Neuronal stem cell (in vitro differentiated cells): ENCODE data around the gene CXADR.
"Not testable (repeated sequence)": the region's sequence is repeated elsewhere in the genome, so short reads cannot be mapped to it uniquely, and the experiment has no call there.

Experiments used
- DNase-seq: peaks from one replicate; pipeline ENCODE4 v3.0.0-alpha.2; 2013; ENCODE audit warnings: low spot score
- H2AFZ ChIP-seq: one replicate; pipeline ENCODE4 v1.6.1; 2013; ENCODE audit warnings: mild to moderate bottlenecking, low read length, inconsistent platforms
- H2AK5ac ChIP-seq: 2 replicates; pipeline ENCODE4 v1.6.1; 2013; ENCODE audit warnings: low read depth, mild to moderate bottlenecking, inconsistent platforms, low read length, moderate library complexity, mixed read lengths
- H2BK120ac ChIP-seq: 2 replicates; pipeline ENCODE4 v1.6.1; 2013; ENCODE audit warnings: low read depth, mild to moderate bottlenecking, inconsistent platforms, low read length, moderate library complexity, mixed read lengths
- H2BK12ac ChIP-seq: one replicate; pipeline ENCODE4 v1.6.1; 2013; ENCODE audit warnings: low read length, inconsistent platforms
- H2BK15ac ChIP-seq: 2 replicates; pipeline ENCODE4 v1.6.1; 2013; ENCODE audit warnings: mild to moderate bottlenecking, low read length, inconsistent platforms, mixed read lengths
- H2BK5ac ChIP-seq: one replicate; pipeline ENCODE4 v1.6.1; 2013; ENCODE audit warnings: inconsistent platforms, mild to moderate bottlenecking, low read length, moderate library complexity
- H3K14ac ChIP-seq: one replicate; pipeline ENCODE4 v1.6.1; 2013; ENCODE audit warnings: low read length, inconsistent platforms
- H3K18ac ChIP-seq: 2 replicates; pipeline ENCODE4 v1.6.1; 2013; ENCODE audit warnings: low read length, inconsistent platforms
- H3K23ac ChIP-seq: 2 replicates; pipeline ENCODE4 v1.6.1; 2013; ENCODE audit warnings: low read depth, mild to moderate bottlenecking, mixed read lengths, low read length, inconsistent platforms; ENCODE audit not compliant: poor library complexity
- H3K27ac ChIP-seq: replicated peaks from 3 replicates; pipeline ENCODE4 v1.5.1; 2013; ENCODE audit warnings: low read length, inconsistent platforms
- H3K27me3 ChIP-seq, 3 experiments: 2 replicates each; pipeline ENCODE4 v1.6.1; 2013; ENCODE audit warnings: low read length in 3 of 3, mild to moderate bottlenecking in 2 of 3, inconsistent platforms in 1 of 3, low read depth in 1 of 3, mixed read lengths in 1 of 3, moderate library complexity in 1 of 3; ENCODE audit not compliant: control insufficient read depth in 3 of 3, insufficient read depth in 3 of 3
- H3K36me3 ChIP-seq, 2 donors: replicated peaks in 1 of 2; 2 replicates each; pipeline ENCODE4 v1.6.1; 2013; ENCODE audit warnings: low read length in 2 of 2; ENCODE audit not compliant: control insufficient read depth in 2 of 2, insufficient read depth in 2 of 2
- H3K4ac ChIP-seq: 2 replicates; pipeline ENCODE4 v1.6.1; 2013; ENCODE audit warnings: inconsistent platforms, mild to moderate bottlenecking, low read length, moderate library complexity
- H3K4me1 ChIP-seq, 2 donors: 1 replicate in 1 of 2; 2 replicates in 1 of 2; pipeline ENCODE4 v1.6.1; 2013; ENCODE audit warnings: low read length in 2 of 2, low read depth in 1 of 2; ENCODE audit not compliant: control insufficient read depth in 2 of 2, insufficient read depth in 1 of 2
- H3K4me2 ChIP-seq: one replicate; pipeline ENCODE4 v1.6.1; 2013; ENCODE audit warnings: mild to moderate bottlenecking, low read length, inconsistent platforms; ENCODE audit not compliant: insufficient read depth, poor library complexity, severe bottlenecking
- H3K4me3 ChIP-seq, 2 donors: 2 replicates each; pipeline ENCODE4 v1.5.1; 2013; ENCODE audit warnings: low read length in 2 of 2, mild to moderate bottlenecking in 2 of 2, inconsistent platforms in 1 of 2, moderate library complexity in 1 of 2
- H3K79me1 ChIP-seq: one replicate; pipeline ENCODE4 v1.6.1; 2013; ENCODE audit warnings: low read depth, mild to moderate bottlenecking, inconsistent platforms, low read length, moderate library complexity
- H3K9ac ChIP-seq: one replicate; pipeline ENCODE4 v1.6.1; 2013; ENCODE audit warnings: mild to moderate bottlenecking, low read depth, low read length, inconsistent platforms; ENCODE audit not compliant: poor library complexity
- H3K9me3 ChIP-seq, 2 donors: replicated peaks in 1 of 2; 2 replicates each; pipeline versions ENCODE3 to v1.6.1; 2013; ENCODE audit warnings: low read length in 2 of 2, mild to moderate bottlenecking in 2 of 2, inconsistent platforms in 1 of 2, low read depth in 1 of 2, mixed read lengths in 1 of 2, moderate library complexity in 1 of 2; ENCODE audit not compliant: control insufficient read depth in 2 of 2, insufficient read depth in 1 of 2
- H4K8ac ChIP-seq: one replicate; pipeline ENCODE4 v1.6.1; 2013; ENCODE audit warnings: low read depth, mild to moderate bottlenecking, inconsistent platforms, low read length, moderate library complexity
- H4K91ac ChIP-seq: one replicate; pipeline ENCODE4 v1.6.1; 2013; ENCODE audit warnings: low read length, low read depth, mild to moderate bottlenecking, inconsistent platforms; ENCODE audit not compliant: poor library complexity
- WGBS, 2 donors: extraction: QIAGEN DNeasy Blood & Tissue Kit; methylation state at CpG; one replicate each; pipeline ENCODE4 v1.1.7; 2013; ENCODE audit warnings: missing lambda C conversion rate in 2 of 2, mixed read lengths in 1 of 2; ENCODE audit not compliant: insufficient read length in 2 of 2, insufficient replicate concordance in 1 of 2; ENCODE audit errors: extremely low coverage in 2 of 2; 5-methylcytosine and 5-hydroxymethylcytosine counted together

CXADR gene

DNA sequence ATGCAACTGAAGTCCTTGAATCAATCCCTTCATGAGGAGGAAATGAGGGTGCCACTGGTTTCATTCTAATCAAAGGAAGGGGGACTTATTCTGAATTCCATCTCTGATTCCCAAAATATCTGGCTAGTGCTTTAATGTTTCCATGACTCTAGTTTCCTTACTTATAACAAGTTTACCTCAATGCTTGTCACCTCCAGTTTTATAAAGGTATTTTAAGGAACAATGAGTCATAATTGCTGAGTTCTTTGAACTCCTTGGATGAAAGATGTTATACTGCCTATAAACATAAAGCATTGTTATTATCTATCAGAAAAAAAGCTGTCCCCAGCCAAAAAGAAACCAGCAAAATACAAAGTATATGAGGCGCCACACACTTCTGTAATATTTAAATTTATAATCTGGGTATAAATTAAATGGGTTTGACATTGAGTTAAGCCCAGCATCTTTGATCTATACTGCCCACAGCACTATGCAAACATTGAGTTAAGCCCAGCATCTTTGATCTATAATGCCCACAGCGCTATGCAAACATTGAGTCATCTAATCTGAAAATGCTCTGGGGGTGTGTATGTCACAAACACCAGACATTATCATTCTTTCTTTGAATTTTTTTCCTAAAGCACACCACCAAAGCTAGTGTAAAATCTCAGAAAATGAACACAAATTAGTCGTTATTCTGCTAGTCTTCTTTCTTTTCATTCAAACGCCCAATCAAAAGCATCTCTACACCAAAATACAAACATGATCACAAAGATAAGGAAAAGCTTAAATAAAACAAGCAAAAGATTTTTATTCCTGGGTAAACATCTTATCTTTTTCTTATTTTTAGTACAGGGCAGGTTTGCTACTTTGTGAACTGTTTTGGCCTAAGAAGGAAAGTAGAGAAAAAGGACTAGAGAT, 11.5 kb upstream of the CXADR start:
- Histone ChIP-seq H3K9me3 (no peaks in the 10 kb centered on the region), H2AFZ (no peak overlapping the region), H2BK15ac (no peak overlapping the region), H3K27ac (no peak overlapping the region), H2BK5ac (no peak overlapping the region), H3K36me3 (no peaks in the 10 kb centered on the region), H3K27me3 (no peaks in the 10 kb centered on the region), H2BK120ac (no peak overlapping the region), H3K23ac (no peak overlapping the region), H3K4me2 (no peak overlapping the region), H3K4me1 (no peaks in the 10 kb centered on the region), H3K4ac (no peak overlapping the region), H2AK5ac (no peak overlapping the region), H3K9ac (no peak overlapping the region), H3K14ac (no peak overlapping the region), H3K79me1 (no peaks in the 10 kb centered on the region), H3K18ac (no peak overlapping the region), H2BK12ac (no peak overlapping the region), H4K8ac (no peak overlapping the region), H4K91ac (no peak overlapping the region), H3K4me3 (no peak overlapping the region)
- WGBS, 2 donors = no CpG with 5 or more reads among the region's 4 CpGs
- DNase-seq = no peak

DNA sequence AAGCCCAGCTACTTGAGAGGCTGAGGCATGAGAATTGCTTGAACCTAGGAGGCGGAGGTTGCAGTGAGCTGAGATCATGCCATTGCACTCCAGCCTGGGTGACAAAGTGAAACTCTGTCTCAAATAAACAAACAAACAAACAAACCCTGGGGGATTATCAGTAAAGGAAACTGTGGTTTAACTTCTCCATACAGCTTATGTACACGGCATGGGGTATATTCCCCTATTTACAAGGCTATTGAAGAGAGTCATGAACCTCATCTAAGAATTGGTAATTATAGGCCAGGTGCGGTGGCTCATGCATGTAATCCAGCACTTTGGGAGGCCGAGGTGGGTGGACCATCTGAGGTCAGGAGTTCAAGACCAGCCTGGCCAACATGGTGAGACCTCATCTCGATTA, 9.9 kb upstream of the CXADR start:
- not testable (repeated sequence) for H3K4me2 ChIP-seq, DNase-seq, H2BK15ac ChIP-seq, H3K4me1 ChIP-seq, H3K27me3 ChIP-seq, H3K4ac ChIP-seq, H2AFZ ChIP-seq, H3K23ac ChIP-seq, H4K8ac ChIP-seq, H2BK120ac ChIP-seq, H3K79me1 ChIP-seq, H3K18ac ChIP-seq, H4K91ac ChIP-seq, H2AK5ac ChIP-seq, H3K27ac ChIP-seq, H2BK5ac ChIP-seq, H3K4me3 ChIP-seq, H3K36me3 ChIP-seq, H3K9ac ChIP-seq, H3K9me3 ChIP-seq, H2BK12ac ChIP-seq, H3K14ac ChIP-seq
- no CpG with 5 or more reads among the region's 5 CpGs for WGBS, 2 donors

DNA sequence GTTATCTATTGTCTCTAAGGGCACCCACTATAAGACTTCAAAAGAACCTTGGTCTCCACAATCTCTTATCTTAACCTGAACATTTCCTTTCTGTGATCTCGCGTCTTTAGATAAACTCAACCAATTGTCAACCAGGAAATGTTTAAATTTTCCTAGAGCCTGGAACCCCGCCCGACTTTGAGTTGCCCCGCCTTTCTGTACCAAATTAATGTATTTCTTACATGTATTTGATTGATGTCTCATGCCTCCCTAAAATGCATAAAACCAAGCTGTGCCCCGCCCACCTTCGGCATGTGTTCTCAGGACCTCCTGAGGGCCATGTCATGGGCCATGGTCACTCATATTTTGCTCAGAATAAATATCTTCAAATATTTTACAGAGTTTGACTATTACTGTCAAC, 5.9 kb upstream of the CXADR start:
- H2AFZ ChIP-seq = no peak overlapping the region
- H2BK15ac ChIP-seq = no peak overlapping the region
- H4K91ac ChIP-seq = no peak overlapping the region
- no peak overlapping the region for H3K27ac ChIP-seq
- H3K23ac ChIP-seq = no peak overlapping the region
- no peak overlapping the region for H3K4me2 ChIP-seq
- H3K4me3 ChIP-seq = no peak overlapping the region
- no peak overlapping the region for H2BK120ac ChIP-seq
- H2BK5ac ChIP-seq = no peak overlapping the region
- no peaks in the 10 kb centered on the region for H3K9me3 ChIP-seq
- H2AK5ac ChIP-seq = no peak overlapping the region
- H3K79me1 ChIP-seq = no peaks in the 10 kb centered on the region
- no peak overlapping the region for H3K18ac ChIP-seq
- H3K36me3 ChIP-seq = no peaks in the 10 kb centered on the region
- H3K4me1 ChIP-seq = no peaks in the 10 kb centered on the region
- no peak overlapping the region for H3K4ac ChIP-seq
- no peak overlapping the region for H4K8ac ChIP-seq
- no peak overlapping the region for H3K14ac ChIP-seq
- no peak overlapping the region for H3K9ac ChIP-seq
- no peak for DNase-seq
- no CpG with 5 or more reads among the region's 7 CpGs for WGBS, 2 donors
- H2BK12ac ChIP-seq = no peak overlapping the region
- no peaks in the 10 kb centered on the region for H3K27me3 ChIP-seq

DNA sequence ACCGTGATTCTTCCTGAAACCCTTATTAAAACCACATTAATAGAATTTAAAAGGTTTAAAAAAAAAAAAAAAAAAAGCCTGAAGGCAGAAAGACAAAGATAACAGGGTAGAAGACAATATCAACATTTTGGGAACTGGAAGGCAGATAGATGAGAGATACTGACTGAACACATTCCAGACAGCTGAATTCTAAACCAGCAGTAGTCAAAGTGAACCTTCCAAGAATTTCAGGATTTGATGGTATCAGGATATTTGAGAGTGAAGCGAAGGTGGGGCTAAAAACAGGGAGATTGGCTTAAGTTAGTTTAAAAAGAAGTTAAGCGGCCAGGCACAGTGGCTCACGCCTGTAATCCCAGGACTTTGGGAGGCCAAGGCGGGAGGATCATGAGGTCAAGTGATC, 5.3 kb upstream of the CXADR start:
- no peak overlapping the region for H3K9ac ChIP-seq
- no peak overlapping the region for H2BK5ac ChIP-seq
- no peak overlapping the region for H3K23ac ChIP-seq
- H2BK12ac ChIP-seq = no peak overlapping the region
- H2BK120ac ChIP-seq = no peak overlapping the region
- H3K4me3 ChIP-seq = no peak overlapping the region
- H4K91ac ChIP-seq = no peak overlapping the region
- no peaks in the 10 kb centered on the region for H3K4me1 ChIP-seq
- no peaks in the 10 kb centered on the region for H3K79me1 ChIP-seq
- no peak overlapping the region for H3K27ac ChIP-seq
- no peak overlapping the region for H2BK15ac ChIP-seq
- H3K27me3 ChIP-seq = no peaks in the 10 kb centered on the region
- H3K4ac ChIP-seq = no peak overlapping the region
- no peak overlapping the region for H3K14ac ChIP-seq
- H4K8ac ChIP-seq = no peak overlapping the region
- no peak overlapping the region for H3K18ac ChIP-seq
- no peak for DNase-seq
- H2AK5ac ChIP-seq = no peak overlapping the region
- WGBS, 2 donors = no CpG with 5 or more reads among the region's 5 CpGs
- no peaks in the 10 kb centered on the region for H3K9me3 ChIP-seq
- H3K36me3 ChIP-seq = no peaks in the 10 kb centered on the region
- H2AFZ ChIP-seq = no peak overlapping the region
- H3K4me2 ChIP-seq = no peak overlapping the region
